Measurements from ENCODE around the gene STC2. TPM values are rescaled to one million over a fixed set of nuclear protein-coding genes. Genes with fewer than 3 reads are reported as not detected.

The STC2 gene
- total RNA-seq, 4 donors from 2014 or later = 0.90 to 3.9 (median 1.2) TPM

DNA sequence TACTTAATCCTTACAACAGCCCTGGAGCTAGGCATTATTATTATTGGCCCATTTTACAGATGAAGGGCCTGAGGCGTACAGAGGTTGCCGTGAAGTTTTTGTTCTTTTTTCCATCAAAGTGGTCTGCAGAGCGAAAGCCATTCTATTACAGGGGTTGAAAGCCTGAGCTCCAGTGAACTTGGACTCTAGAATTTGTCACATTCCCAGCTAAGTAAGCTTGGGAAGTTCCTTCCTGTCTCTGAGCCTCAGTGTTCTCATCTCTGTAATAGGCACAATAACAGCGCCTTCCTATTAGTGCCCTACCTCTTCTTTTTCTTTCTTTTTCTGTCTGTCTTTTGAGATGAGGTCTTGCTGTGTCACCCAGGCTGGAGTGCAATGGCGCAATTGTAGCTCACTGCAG, 49.0 kb downstream of the STC2 start:
- Histone ChIP-seq H3K36me3 (no peaks in the 10 kb centered on the region), H3K27me3 (peaks cover 0 to 35% of the 10 kb centered on the region in 2 donors), H3K27ac (no peak overlapping the region), H3K4me3 (no peak overlapping the region), H3K9me3 (peaks cover 0 to 15% (median 0%) of the 10 kb centered on the region in 4 donors), H3K4me1 (peaks cover 0 to 11% (median 4%) of the 10 kb centered on the region in 4 donors)
- no peak for DNase-seq (ENCODE audit: low spot score in 2 of 2)
- TF ChIP-seq EP300 (IDR thresholded peaks at IDR 0.05) = no peak
- TF ChIP-seq, protein P1, sequence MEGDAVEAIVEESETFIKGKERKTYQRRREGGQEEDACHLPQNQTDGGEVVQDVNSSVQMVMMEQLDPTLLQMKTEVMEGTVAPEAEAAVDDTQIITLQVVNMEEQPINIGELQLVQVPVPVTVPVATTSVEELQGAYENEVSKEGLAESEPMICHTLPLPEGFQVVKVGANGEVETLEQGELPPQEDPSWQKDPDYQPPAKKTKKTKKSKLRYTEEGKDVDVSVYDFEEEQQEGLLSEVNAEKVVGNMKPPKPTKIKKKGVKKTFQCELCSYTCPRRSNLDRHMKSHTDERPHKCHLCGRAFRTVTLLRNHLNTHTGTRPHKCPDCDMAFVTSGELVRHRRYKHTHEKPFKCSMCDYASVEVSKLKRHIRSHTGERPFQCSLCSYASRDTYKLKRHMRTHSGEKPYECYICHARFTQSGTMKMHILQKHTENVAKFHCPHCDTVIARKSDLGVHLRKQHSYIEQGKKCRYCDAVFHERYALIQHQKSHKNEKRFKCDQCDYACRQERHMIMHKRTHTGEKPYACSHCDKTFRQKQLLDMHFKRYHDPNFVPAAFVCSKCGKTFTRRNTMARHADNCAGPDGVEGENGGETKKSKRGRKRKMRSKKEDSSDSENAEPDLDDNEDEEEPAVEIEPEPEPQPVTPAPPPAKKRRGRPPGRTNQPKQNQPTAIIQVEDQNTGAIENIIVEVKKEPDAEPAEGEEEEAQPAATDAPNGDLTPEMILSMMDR (IDR thresholded peaks at IDR 0.05) = no peak
- no peak for TF ChIP-seq POLR2A (IDR thresholded peaks at IDR 0.05)
- 94% methylated on average over 5 of the region's 5 CpGs for WGBS, 2 donors

DNA sequence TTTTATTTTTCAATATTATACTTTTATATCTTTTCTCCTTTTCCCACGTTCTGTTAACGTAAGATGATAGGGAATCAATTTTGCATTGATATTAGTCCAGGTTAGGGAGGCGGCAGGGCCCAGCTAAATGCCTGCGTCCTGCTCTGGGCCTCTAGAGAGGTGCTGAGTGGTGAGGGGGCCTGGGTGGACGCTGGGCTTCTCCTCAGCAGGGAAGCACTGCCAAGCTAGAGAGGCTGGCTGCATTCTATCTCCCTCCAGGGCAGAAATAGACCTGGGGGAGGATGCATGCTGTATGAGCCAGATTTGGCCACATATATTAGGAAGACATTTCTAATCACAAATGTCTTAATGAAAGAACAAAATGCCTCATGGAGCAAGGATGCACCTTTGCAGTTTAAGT, 49.6 kb downstream of the STC2 start:
- H3K27ac ChIP-seq = no peak overlapping the region
- no peak for DNase-seq (ENCODE audit: low spot score in 2 of 2)
- H3K27me3 ChIP-seq = peaks cover 0 to 29% of the 10 kb centered on the region in 2 donors
- peaks cover 0 to 20% (median 0%) of the 10 kb centered on the region in 4 donors for H3K9me3 ChIP-seq
- peaks cover 0 to 7% (median 3%) of the 10 kb centered on the region in 4 donors for H3K4me1 ChIP-seq
- no peaks in the 10 kb centered on the region for H3K36me3 ChIP-seq
- WGBS, 2 donors = 76 to 78% methylated on average over 5 of the region's 5 CpGs
- no peak overlapping the region for H3K4me3 ChIP-seq
- TF ChIP-seq POLR2A (IDR thresholded peaks at IDR 0.05) = no peak
- TF ChIP-seq, protein P1 (IDR thresholded peaks at IDR 0.05) = no peak
- no peak for TF ChIP-seq EP300 (IDR thresholded peaks at IDR 0.05)

DNA sequence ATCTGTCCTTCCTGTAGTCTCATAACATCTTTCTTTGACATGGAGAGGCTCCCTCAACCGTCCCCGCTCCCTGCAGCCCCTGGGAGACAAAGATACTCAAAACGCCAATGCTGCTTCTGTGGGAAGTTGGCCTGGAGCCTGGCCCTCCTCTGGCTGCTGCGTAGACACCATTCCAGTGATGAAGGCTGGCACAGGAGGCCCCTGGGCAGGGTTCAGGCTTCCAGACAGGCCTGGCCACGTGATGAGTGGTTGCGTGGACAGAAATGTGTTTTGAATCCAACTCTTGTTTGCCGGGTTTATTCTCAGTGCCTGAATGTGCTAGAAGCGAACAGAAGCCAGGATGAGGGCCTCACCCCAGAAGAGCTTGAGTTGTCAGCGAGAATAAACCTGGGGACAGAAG, 50.0 kb downstream of the STC2 start:
- Histone ChIP-seq H3K27me3 (peaks cover 0 to 25% of the 10 kb centered on the region in 2 donors), H3K4me3 (no peak overlapping the region), H3K4me1 (peaks cover 0 to 2% (median 0%) of the 10 kb centered on the region in 4 donors), H3K27ac (no peak overlapping the region), H3K36me3 (no peaks in the 10 kb centered on the region), H3K9me3 (peaks cover 0 to 20% (median 0%) of the 10 kb centered on the region in 4 donors)
- 62 to 64% methylated on average over 9 of the region's 9 CpGs for WGBS, 2 donors
- TF ChIP-seq POLR2A (IDR thresholded peaks at IDR 0.05) (no peak), EP300 (IDR thresholded peaks at IDR 0.05) (no peak)
- TF ChIP-seq, protein P1 (IDR thresholded peaks at IDR 0.05) = no peak
- no peak for DNase-seq (ENCODE audit: low spot score in 2 of 2)

DNA sequence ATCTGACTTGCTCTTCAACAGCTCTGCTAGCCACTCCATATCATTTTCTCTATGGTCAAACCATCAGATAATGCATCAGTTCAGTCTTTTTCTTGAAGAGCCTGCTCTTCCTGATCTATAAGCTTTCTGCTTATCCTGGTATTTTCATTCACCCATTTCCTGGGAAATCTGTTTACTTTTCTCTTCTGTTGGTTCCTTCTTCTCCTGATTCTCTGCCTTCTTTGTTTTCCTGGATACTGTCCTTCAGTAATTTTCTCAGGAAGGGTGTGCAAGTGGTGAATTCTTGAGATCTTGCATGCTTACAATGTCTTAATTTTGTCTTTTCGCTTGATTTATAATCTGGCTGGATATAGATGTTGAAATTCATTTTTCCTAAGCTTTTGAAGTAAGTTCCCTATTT, 53.4 kb downstream of the STC2 start:
- WGBS, 2 donors = 81 to 93% methylated on average over 1 of the region's 1 CpG
- TF ChIP-seq POLR2A (IDR thresholded peaks at IDR 0.05) (no peak), EP300 (IDR thresholded peaks at IDR 0.05) (no peak)
- TF ChIP-seq, protein P1 (IDR thresholded peaks at IDR 0.05) = no peak
- H3K4me1 ChIP-seq = no peaks in the 10 kb centered on the region

DNA sequence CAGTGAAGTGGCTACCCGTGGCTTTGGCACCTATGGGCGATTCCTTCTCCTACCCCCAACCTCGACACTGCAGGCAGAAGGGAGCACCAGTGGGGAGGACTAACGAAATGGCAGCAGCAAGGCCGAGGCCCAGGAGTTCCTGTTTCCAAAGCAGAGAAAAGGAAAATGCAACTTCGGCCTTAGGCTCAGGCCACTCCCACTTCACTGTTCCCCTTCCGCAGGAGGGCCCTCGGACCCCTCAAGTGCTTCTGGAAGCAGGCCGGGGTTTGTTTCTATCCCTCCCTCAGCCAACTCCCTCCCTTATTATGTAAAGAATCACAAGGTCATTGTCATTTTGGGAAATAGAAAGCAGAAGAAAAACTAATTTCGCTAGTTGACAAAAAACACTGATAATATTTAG, 56.8 kb downstream of the STC2 start:
- no peaks in the 10 kb centered on the region for H3K36me3 ChIP-seq
- peaks cover 0 to 11% of the 10 kb centered on the region in 2 donors for H3K27me3 ChIP-seq
- no peaks in the 10 kb centered on the region for H3K4me1 ChIP-seq
- no peak overlapping the region for H3K4me3 ChIP-seq
- DNase-seq (ENCODE audit: low spot score in 2 of 2) = no peak
- no peak for TF ChIP-seq EP300 (IDR thresholded peaks at IDR 0.05)
- TF ChIP-seq, protein P1 (IDR thresholded peaks at IDR 0.05) = no peak
- H3K9me3 ChIP-seq = peaks cover 0 to 28% (median 0%) of the 10 kb centered on the region in 4 donors
- 65 to 74% methylated on average over 10 of the region's 10 CpGs for WGBS, 2 donors
- H3K27ac ChIP-seq = no peak overlapping the region

More for the DNA sequence above, 53.4 kb downstream of the STC2 start:
- Histone ChIP-seq H3K36me3 (no peaks in the 10 kb centered on the region), H3K27ac (no peak overlapping the region), H3K4me3 (no peak overlapping the region), H3K9me3 (peaks cover 0 to 28% (median 0%) of the 10 kb centered on the region in 4 donors), H3K27me3 (peaks cover 0 to 4% of the 10 kb centered on the region in 2 donors)
- DNase-seq (ENCODE audit: low spot score in 2 of 2) = no peak
